Left kidney (tissue), 2 donors: ENCODE measurements around the gene MRFAP1L1. TPM values are rescaled to one million over a fixed set of nuclear protein-coding genes. Genes with fewer than 3 reads are reported as not detected.

Source experiments
- DNase-seq: peaks from one replicate; pipeline ENCODE4 v3.0.0-alpha.2; 2013
- polyA plus RNA-seq: library from polyadenylated mRNA; unstranded; fragments of 120-200 nt; gene quantifications from one replicate; pipeline ENCODE4 v1.2.1, GENCODE V29; 2013; ENCODE audit not compliant: insufficient read length

The MRFAP1L1 gene
- polyA plus RNA-seq, 1 donor = 124 TPM

DNA sequence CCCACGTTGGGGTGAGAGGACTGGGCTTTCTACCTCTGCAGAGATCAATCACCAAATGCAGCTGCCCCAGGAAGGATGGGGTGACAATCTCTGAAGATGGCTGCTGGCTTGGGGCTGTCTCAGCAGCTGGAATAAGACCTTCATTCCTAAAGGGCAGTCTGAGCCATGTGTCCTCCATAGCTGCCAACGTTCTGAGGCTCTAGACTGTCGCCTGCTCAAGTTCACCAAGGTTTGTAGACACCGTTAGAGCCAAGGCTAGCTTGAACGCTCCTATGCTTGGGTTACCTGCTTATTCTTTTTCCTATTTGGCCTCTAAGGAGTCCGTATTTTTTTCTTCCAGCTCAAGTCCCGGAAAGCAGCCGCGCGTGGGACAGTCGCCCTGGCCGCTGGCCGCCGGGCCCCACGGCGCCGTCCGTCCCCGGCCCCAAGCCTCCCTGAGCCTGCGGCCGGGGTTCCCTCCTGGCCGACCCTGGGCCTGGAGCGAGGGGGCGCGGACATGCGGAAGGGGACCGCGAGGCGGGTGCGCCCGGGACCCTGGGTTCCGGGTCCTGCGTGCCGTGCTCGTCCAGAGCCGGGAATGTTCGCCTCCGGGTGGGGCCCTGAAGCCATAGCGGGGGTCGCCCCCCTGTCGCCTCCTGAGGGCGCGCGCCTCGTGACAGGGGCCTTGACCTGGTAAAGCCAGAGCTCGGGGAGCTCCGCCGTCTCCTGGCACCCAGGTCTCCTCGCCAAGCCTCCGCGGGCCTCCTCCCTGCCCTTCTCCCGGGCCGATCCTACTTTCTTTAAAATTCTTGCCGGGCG lies 45.9 kb downstream of the MRFAP1L1 start:
- no peak for DNase-seq

DNA sequence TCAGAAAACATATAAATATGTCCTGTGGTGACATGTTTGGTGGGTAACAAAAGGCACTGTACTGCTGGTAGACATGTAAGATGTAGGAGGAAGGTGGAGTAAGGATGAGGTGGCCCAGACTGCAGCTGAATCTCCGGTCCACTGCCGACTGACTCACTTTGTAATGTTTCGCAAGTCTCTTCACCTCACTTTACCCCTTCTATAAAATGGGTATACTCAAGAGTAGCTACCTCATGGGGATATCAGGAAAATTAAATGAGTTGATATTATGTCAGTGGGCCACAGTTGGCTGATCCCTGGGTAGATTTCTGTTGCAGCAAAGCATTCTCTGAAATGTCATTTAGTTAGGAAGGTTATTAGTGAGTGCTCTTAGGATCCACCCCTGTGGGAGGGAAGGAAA lies 47.1 kb downstream of the MRFAP1L1 start:
- DNase-seq = no peak

DNA sequence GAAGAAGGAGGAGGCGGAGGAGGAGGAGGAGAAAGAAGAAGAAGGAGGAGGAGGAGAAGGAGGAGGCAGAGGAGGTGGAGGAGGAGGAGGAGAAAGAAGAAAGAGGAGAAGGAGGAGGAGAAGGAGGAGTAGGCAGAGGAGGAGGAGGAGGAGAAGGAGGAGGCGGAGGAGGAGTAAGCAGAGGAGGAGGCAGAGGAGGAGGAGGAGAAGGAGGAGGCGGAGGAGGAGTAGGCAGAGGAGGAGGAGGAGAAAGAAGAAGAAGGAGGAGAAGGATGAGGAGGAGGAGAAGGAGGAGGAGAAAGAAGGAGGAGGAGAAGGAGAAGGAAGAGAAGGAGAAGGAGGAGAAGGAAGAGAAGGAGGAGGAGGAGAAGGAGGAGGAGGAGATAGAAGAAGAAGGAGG lies 49.2 kb downstream of the MRFAP1L1 start:
- DNase-seq = no peak

DNA sequence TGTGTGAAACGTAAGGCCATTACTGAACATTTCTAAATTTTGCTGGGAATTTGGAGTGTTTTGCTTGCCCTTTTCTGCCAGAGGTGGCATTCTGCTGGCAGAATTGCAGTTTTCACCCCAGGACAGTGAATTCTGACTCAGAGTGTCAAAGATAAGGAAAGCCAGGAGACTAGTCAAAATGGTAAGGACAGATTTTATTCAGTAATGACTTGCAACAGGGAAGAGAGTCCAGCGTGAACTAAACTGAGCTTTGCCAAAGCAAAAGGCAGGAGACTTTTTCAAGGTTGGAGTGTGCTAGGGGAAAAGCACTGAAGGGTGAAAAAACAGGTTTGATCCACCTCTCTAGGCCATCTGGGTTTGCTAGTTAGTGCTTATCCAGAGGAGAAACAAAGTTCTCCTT lies 49.8 kb downstream of the MRFAP1L1 start:
- no peak for DNase-seq

DNA sequence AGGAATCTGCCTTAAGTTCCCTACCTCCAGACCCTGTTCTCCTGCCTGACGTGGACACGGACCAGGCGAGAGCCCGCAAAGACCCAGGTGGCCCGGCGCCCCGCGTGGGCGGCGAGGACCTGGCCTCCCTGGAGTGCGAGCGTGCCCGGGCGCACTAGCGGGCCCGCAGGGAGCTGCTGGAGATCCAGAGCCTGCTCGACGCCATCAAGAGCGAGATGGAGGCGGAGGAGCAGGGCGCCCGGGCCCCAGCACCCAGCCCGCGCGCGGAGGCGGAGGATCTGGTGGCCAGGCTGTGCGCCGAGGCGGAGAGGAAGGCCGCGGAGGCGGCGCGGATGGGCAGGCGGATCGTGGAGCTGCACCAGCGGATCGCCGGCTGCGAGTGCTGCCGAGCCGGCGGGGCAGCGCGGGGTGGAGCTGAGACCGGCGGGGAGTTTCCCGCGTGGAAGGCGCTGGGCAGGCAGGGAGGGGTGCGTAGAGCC lies 51.0 kb downstream of the MRFAP1L1 start:
- DNase-seq = no peak

DNA sequence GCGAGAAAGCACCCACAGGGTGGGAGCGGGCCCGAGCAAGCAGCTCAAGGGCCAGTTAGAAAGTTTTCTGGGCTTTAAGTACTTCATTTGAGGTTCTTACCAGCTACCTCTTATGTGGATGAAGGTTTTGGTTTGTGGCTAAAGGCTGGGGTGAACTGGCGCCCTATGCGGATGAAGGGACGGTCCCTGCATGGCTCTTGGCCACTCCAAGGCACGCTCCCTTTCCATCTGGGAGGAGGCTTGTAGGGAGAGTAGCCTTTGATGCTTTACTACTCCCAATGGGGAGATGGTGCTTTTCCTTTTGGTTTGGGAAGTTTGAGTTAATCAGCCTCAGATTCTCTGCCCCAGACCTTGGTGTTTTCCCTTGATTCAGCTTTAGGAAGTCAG lies 51.5 kb downstream of the MRFAP1L1 start:
- DNase-seq = no peak

Other genes starting within 250 kb of the MRFAP1L1 start
- gene PPP2R2C, start 237.3 kb downstream of the MRFAP1L1 start, polyA plus RNA-seq = 0.40 TPM
- gene MAN2B2, start 134.7 kb downstream of the MRFAP1L1 start, polyA plus RNA-seq = 16.4 TPM
- 420 TPM for gene MRFAP1, start 69.2 kb downstream of the MRFAP1L1 start, polyA plus RNA-seq
- 9.0 TPM for gene S100P, start 16.0 kb downstream of the MRFAP1L1 start, polyA plus RNA-seq
- gene BLOC1S4, start 6.3 kb upstream of the MRFAP1L1 start, polyA plus RNA-seq = 11.5 TPM
- 48.0 TPM for gene KIAA0232, start 72.9 kb upstream of the MRFAP1L1 start, polyA plus RNA-seq
- 64.9 TPM for gene TBC1D14, start 200.0 kb upstream of the MRFAP1L1 start, polyA plus RNA-seq